Measurements from ENCODE around the gene SLC22A24.
"Not testable (repeated sequence)": the region's sequence is repeated elsewhere in the genome, so short reads cannot be mapped to it uniquely, and the experiment has no call there.

The SLC22A24 gene
- total RNA-seq = 0 to 0.09 (median 0) reads per million in 4 experiments

GRCh38 chr11:63144121-63144520 is at the start of gene SLC22A24:
TSS of gene SLC22A24 (minus strand) at chr11:63144221. CDS start at chr11:63143779, 442 bp downstream.
- no peak for DNase-seq

DNA sequence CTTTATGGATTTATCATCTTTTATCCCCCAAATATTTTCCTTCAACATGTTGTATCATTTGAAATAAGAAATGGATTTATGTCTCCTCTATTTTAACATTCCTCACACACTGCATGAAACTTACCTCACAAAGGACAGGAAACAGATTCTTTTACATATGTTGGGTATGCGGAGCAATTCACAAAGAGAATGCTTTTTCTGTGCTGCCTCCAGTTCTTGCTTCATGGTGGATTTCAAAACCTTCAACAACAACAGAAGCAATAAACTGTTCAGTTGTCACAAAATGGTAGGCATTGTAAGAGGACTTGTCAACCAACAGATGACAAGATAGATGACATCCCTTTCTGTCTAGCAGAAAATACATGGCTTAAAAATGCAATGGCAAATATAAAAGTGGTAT is 36.5 kb upstream of the SLC22A24 start:
- no peak for DNase-seq

GRCh38 chr11:63179432-63180041 is 35.5 kb upstream of the SLC22A24 start:
- no peak for DNase-seq

GRCh38 chr11:63177872-63178271 is 33.9 kb upstream of the SLC22A24 start:
- DNase-seq = no peak

GRCh38 chr11:63165706-63166310 is 21.8 kb upstream of the SLC22A24 start:
- DNase-seq = no peak

DNA sequence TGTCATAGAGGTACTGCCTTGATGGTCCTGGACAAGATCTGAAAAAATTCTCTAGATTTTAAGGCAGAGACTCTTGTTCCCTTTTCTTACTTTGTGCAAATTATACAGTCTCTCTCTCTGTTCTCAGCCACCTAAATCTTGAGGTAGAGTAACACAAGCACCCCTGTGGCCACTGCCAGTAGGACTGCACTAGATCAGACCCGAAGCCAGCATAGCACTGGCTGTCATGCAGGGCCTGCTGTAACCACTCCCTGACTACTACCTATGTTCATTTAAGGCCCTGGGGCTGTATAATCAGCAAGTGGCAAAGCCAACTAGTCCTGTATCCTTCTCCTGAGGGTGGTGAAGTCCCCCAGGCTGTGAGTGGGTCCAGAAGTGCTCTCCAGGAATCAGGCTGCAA is 11.8 kb upstream of the SLC22A24 start:
- DNase-seq = no peak

GRCh38 chr11:63146581-63146980 is 2.6 kb upstream of the SLC22A24 start:
- no peak for DNase-seq

GRCh38 chr11:63142459-63142858 is 1.6 kb downstream of the SLC22A24 start:
- no peak for DNase-seq

- no peak for DNase-seq
Measured at GRCh38 chr11:63132985-63133775, 10.8 kb downstream of the SLC22A24 start.

- DNase-seq = no peak
Measured at GRCh38 chr11:63099555-63099954, 44.5 kb downstream of the SLC22A24 start.

DNA sequence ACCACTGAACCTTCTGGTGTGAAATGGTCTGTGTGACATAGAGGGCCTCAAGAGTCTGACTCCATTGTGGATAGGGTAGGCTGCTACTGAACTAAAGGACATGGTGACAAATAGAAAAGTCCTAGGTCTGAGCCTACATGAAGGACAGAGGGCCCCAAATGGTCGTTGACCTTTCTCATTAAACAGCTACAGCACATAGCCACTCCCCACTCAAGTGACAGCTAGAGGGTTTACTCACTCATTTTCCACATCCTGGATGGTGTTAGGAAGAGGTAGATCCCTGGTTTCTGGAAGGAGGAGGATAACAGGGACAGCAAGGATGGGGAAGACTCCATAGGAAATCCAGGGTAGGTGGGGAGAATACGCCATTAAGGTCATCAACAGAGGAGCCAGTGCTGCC is 63.3 kb downstream of the SLC22A24 start:
- no peak for DNase-seq

GRCh38 chr11:63046203-63046602 is 97.8 kb downstream of the SLC22A24 start:
- DNase-seq = not testable (repeated sequence)

DNA sequence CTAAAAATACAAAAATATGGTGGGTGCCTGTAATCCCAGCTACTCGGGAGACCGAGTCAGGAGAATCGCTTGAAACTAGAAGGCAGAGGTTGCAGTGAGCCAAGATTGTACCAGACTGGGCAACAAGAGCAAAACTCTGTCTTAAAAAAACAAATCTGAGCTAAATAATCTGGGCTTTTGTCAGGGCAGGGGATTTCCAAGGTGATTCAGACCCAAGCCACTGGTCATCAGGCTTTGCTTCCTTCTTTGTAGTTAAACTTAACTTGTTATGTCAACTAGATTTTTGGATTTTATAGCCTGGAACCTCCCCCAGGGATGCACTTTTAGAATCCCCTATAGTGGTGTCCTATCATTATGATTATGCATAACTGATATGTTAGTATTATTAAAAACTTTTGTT is 101.4 kb downstream of the SLC22A24 start:
- DNase-seq = no peak

DNA sequence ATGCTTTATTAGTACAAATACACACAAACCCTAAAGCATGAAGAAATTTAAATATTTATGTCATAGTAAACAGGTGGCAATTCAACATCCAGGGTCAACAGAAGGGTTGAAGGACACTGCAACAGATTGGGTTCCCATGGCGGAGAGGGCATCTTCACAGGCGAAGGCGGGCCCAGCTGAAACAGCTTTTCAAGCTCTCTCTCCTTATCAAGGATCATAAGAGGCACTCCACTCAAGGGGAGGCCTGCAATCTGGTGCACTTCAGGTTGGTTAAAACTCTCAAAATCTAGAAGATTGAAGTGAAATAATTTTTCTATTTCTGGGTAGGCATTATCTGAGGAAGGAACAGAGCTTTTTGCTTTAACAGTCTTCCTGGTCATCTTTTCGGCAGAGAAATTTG is 111.6 kb downstream of the SLC22A24 start:
- DNase-seq = no peak
